ENCODE data around the gene CD38. TPM values are rescaled to one million over a fixed set of nuclear protein-coding genes. Genes with fewer than 3 reads are reported as not detected.

CD38 gene
- total RNA-seq, 1 donor: under 0.01 TPM

GRCh38 chr4:15809058-15809457, 30.9 kb downstream of the CD38 start:
- H3K4me3 ChIP-seq (ENCODE audit: low read depth, low read length): no peak overlapping the region
- DNase-seq (ENCODE audit: low read depth): no peak
- no peak for TF ChIP-seq CTCF (IDR thresholded peaks at IDR 0.05; ENCODE audit: insufficient read depth, low read depth, low read length)

GRCh38 chr4:15809466-15809865, 31.3 kb downstream of the CD38 start:
- no peak for DNase-seq (ENCODE audit: low read depth)
- no peak for TF ChIP-seq CTCF (IDR thresholded peaks at IDR 0.05; ENCODE audit: insufficient read depth, low read depth, low read length)

GRCh38 chr4:15811703-15812337, 33.7 kb downstream of the CD38 start:
- DNase-seq (ENCODE audit: low read depth): no peak

More at GRCh38 chr4:15809466-15809865, 31.3 kb downstream of the CD38 start:
- H3K4me3 ChIP-seq (ENCODE audit: low read depth, low read length): no peak overlapping the region

DNA sequence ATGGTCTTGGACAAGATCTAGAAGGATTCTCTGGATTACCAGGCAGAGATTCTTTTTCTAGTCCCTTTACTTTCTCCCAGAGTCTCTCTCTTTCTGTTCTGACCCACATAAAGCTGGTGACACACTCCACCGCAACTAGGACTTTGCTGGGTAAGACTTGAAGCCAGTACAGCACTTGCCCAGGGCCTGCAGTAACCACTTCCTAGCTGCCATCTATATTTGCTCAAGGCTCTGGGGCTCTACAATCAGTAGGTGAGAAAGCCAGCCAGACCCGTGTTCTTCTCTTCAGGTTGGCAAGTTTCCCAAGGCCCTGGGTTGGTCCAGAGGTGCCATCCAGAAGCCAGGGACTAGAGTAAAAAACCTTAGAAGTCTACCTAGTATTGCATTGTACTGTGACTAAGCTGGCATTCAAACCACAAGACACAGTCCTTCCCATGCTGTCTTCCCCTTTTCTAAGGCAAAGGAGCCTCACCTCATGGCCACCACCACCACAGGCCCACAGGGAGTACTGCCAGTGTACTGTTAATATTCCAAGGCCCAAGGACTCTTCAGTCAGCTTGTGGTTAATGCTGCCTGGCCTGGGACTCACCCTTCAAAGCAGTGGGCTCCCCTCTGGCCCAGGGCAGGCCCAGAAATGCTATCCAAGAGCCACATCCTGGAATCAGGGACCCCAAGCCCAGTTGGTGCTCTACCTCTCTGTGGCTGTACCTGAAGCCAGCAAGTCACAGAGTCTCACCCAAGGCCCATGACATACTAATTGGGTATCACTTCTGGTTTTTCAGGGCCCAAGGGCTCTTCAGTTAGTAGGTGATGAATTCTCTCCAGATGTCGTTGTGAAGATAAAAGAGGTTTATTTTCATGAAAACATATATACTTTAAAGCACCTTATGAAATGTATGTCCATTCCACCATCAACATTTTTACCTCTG, 54.7 kb downstream of the CD38 start:
- no peak for DNase-seq (ENCODE audit: low read depth)
- H3K4me3 ChIP-seq (ENCODE audit: low read depth, low read length): no peak overlapping the region
- no peak for TF ChIP-seq CTCF (IDR thresholded peaks at IDR 0.05; ENCODE audit: insufficient read depth, low read depth, low read length)

More at GRCh38 chr4:15811703-15812337, 33.7 kb downstream of the CD38 start:
- no peak overlapping the region for H3K4me3 ChIP-seq (ENCODE audit: low read depth, low read length)
- TF ChIP-seq CTCF (IDR thresholded peaks at IDR 0.05; ENCODE audit: insufficient read depth, low read depth, low read length): no peak

GRCh38 chr4:15833801-15834200, 55.7 kb downstream of the CD38 start:
- no peak for DNase-seq (ENCODE audit: low read depth)

GRCh38 chr4:15836362-15836761, 58.2 kb downstream of the CD38 start:
- no peak for DNase-seq (ENCODE audit: low read depth)
- TF ChIP-seq CTCF (IDR thresholded peaks at IDR 0.05; ENCODE audit: insufficient read depth, low read depth, low read length): no peak
- H3K4me3 ChIP-seq (ENCODE audit: low read depth, low read length): no peak overlapping the region

More at GRCh38 chr4:15833801-15834200, 55.7 kb downstream of the CD38 start:
- no peak for TF ChIP-seq CTCF (IDR thresholded peaks at IDR 0.05; ENCODE audit: insufficient read depth, low read depth, low read length)
- H3K4me3 ChIP-seq (ENCODE audit: low read depth, low read length): no peak overlapping the region

All from fibroblast of villous mesenchyme (primary cell).